MCF 10A (cell line): ENCODE results near the gene ZNF615. TPM values are rescaled to one million over a fixed set of nuclear protein-coding genes. Genes with fewer than 3 reads are reported as not detected.
"Not testable (repeated sequence)": the region's sequence is repeated elsewhere in the genome, so short reads cannot be mapped to it uniquely, and the experiment has no call there.

Experiments used
- BruUV-seq: library from RNA; stranded (reverse); fragments of 400-500 nt; replicated peaks from 2 replicates; lab custom pipeline; 2021; lab: Mats Ljungman, UMichigan
- CTCF ChIA-PET: fragments of 300-600 bp; sonication (Branson Sonifier 250); formaldehyde crosslinking; extraction: SDS; loops from one replicate; lab custom pipeline; 2021; ENCODE audit warnings: antibody characterized with exemption, inconsistent platforms; lab: Yijun Ruan, JAX
- POLR2A ChIA-PET: fragments of 300-600, 350-650 bp; sonication (Branson Sonifier 250); formaldehyde crosslinking; extraction: SDS; loops from one replicate; lab custom pipeline; 2020; ENCODE audit warnings: antibody characterized with exemption, inconsistent platforms; lab: Yijun Ruan, JAX
- DNase-seq: peaks from one replicate; pipeline ENCODE4 v3.0.0-alpha.2; 2018; ENCODE audit not compliant: unreplicated experiment
- H3K27ac Mint-ChIP-seq: one replicate; pipeline ENCODE4 v1.8.0; 2022; ENCODE audit warnings: mild to moderate bottlenecking, low read depth, mixed read lengths; ENCODE audit not compliant: unreplicated experiment
- H3K27me3 Mint-ChIP-seq: one replicate; pipeline ENCODE4 v1.8.0; 2022; ENCODE audit warnings: mixed read lengths; ENCODE audit not compliant: insufficient read depth, unreplicated experiment
- H3K36me3 Mint-ChIP-seq: one replicate; pipeline ENCODE4 v1.8.0; 2022; ENCODE audit warnings: mild to moderate bottlenecking, moderate library complexity, mixed read lengths; ENCODE audit not compliant: insufficient read depth, unreplicated experiment
- H3K4me1 Mint-ChIP-seq: one replicate; pipeline ENCODE4 v1.8.0; 2022; ENCODE audit warnings: mixed read lengths; ENCODE audit not compliant: insufficient read depth, unreplicated experiment
- H3K4me3 Mint-ChIP-seq: one replicate; pipeline ENCODE4 v1.8.0; 2022; ENCODE audit warnings: mild to moderate bottlenecking, moderate library complexity, mixed read lengths; ENCODE audit not compliant: unreplicated experiment
- H3K9me3 Mint-ChIP-seq: one replicate; pipeline ENCODE4 v1.8.0; 2022; ENCODE audit warnings: mixed read lengths; ENCODE audit not compliant: unreplicated experiment
- CTCF ChIP-seq: fragments of 200-600 bp; IDR thresholded peaks from one replicate; pipeline ENCODE4 v1.8.0; 2022; ENCODE audit warnings: antibody characterized with exemption, mild to moderate bottlenecking; ENCODE audit not compliant: unreplicated experiment
- intact Hi-C: fragments of 100-400 bp; cut with micrococcal nuclease; formaldehyde crosslinking; loops from 2 replicates; pipeline ENCODE4 v1.14.1; 2022
- total RNA-seq: library from RNA; stranded (reverse); gene quantifications from 2 replicates; pipeline ENCODE4 v1.2.3, GENCODE V29; 2022

The ZNF615 gene
- total RNA-seq, 1 experiment from 2014 or later = 7.3 TPM

- no TSS peak for BruUV-seq
- Mint-ChIP-seq H3K4me1 (no peaks in the 10 kb centered on the region), H3K4me3 (no peak overlapping the region)
Measured at GRCh38 chr19:51965583-51965982, 42.4 kb downstream of the ZNF615 start.

GRCh38 chr19:51960621-51961233 lies 47.3 kb downstream of the ZNF615 start:
- BruUV-seq, H3K4me3 Mint-ChIP-seq, POLR2A ChIA-PET, H3K27me3 Mint-ChIP-seq, intact Hi-C loops, H3K27ac Mint-ChIP-seq, DNase-seq, CTCF ChIA-PET, H3K4me1 Mint-ChIP-seq: not testable (repeated sequence)
- Mint-ChIP-seq H3K9me3 (peaks cover 45% of the 10 kb centered on the region), H3K36me3 (peaks cover 16% of the 10 kb centered on the region)

More at GRCh38 chr19:51965583-51965982, 42.4 kb downstream of the ZNF615 start:
- no peak overlapping the region for H3K27ac Mint-ChIP-seq
- no peak for TF ChIP-seq CTCF
- no peak for DNase-seq
- POLR2A ChIA-PET = no interaction called here
- H3K9me3 Mint-ChIP-seq = peaks cover 47% of the 10 kb centered on the region
- intact Hi-C loops = no loop called here
- CTCF ChIA-PET = interaction anchor here (0.8 kb wide), 1 partner anchor 65 kb away, joined by 5 read pairs; no protein-coding TSS in a partner anchor
- H3K27me3 Mint-ChIP-seq = no peaks in the 10 kb centered on the region
- peaks cover 49% of the 10 kb centered on the region for H3K36me3 Mint-ChIP-seq

- intact Hi-C loops = no loop called here
- CTCF ChIA-PET = no interaction called here
- H3K4me1 Mint-ChIP-seq = no peaks in the 10 kb centered on the region
Measured at GRCh38 chr19:51959791-51960190, 48.2 kb downstream of the ZNF615 start.

GRCh38 chr19:51957846-51958245 lies 50.2 kb downstream of the ZNF615 start:
- H3K4me3 Mint-ChIP-seq, BruUV-seq, H3K27ac Mint-ChIP-seq, intact Hi-C loops, H3K27me3 Mint-ChIP-seq, H3K36me3 Mint-ChIP-seq, H3K4me1 Mint-ChIP-seq, POLR2A ChIA-PET, CTCF ChIA-PET, DNase-seq: not testable (repeated sequence)
- H3K9me3 Mint-ChIP-seq = peaks cover 20% of the 10 kb centered on the region

More at GRCh38 chr19:51959791-51960190, 48.2 kb downstream of the ZNF615 start:
- POLR2A ChIA-PET = interaction anchor here (0.7 kb wide), 1 partner anchor 171 kb away, joined by 3 read pairs; no protein-coding TSS in a partner anchor
- Mint-ChIP-seq H3K27ac (no peak overlapping the region), H3K9me3 (peaks cover 35% of the 10 kb centered on the region), H3K4me3 (no peak overlapping the region), H3K27me3 (no peaks in the 10 kb centered on the region), H3K36me3 (peaks cover 6% of the 10 kb centered on the region)
- BruUV-seq = no TSS peak
- TF ChIP-seq CTCF = no peak
- DNase-seq = no peak

GRCh38 chr19:51948975-51949374 lies 59.0 kb downstream of the ZNF615 start:
- H3K36me3 Mint-ChIP-seq = peaks cover 14% of the 10 kb centered on the region

More at GRCh38 chr19:51948975-51949374, 59.0 kb downstream of the ZNF615 start:
- no peak for TF ChIP-seq CTCF
- Mint-ChIP-seq H3K4me3 (no peak overlapping the region), H3K27ac (no peak overlapping the region), H3K9me3 (peaks cover 47% of the 10 kb centered on the region), H3K27me3 (no peaks in the 10 kb centered on the region), H3K4me1 (no peaks in the 10 kb centered on the region)
- ChIA-PET CTCF (interaction anchor here (0.6 kb wide), 1 partner anchor 250 kb away, joined by 5 read pairs; no protein-coding TSS in a partner anchor), POLR2A (no interaction called here)
- intact Hi-C loops = no loop called here
- BruUV-seq = no TSS peak
- DNase-seq = no peak
